Measurements from ENCODE around the gene LRMDA. TPM values are rescaled to one million over a fixed set of nuclear protein-coding genes. Genes with fewer than 3 reads are reported as not detected.

LRMDA gene
- total RNA-seq, 1 donor from 2014 or later: 0.19 TPM

GRCh38 chr10:75547391-75548298, 116.2 kb downstream of the LRMDA start:
- no peak overlapping the region for H3K4me3 Mint-ChIP-seq (ENCODE audit: unreplicated experiment)
- peaks cover 14% of the 10 kb centered on the region for H3K27me3 Mint-ChIP-seq (ENCODE audit: unreplicated experiment)
- peaks cover 15% of the 10 kb centered on the region for H3K9me3 Mint-ChIP-seq (ENCODE audit: unreplicated experiment)
- TF ChIP-seq CTCF (IDR thresholded peaks at IDR 0.05): no peak
- peaks cover 7% of the 10 kb centered on the region for H3K4me1 Mint-ChIP-seq (ENCODE audit: unreplicated experiment)
- no peaks in the 10 kb centered on the region for H3K36me3 Mint-ChIP-seq (ENCODE audit: unreplicated experiment)
- H3K27ac Mint-ChIP-seq (ENCODE audit: unreplicated experiment): no peak overlapping the region
- DNase-seq (ENCODE audit: extremely low spot score, unreplicated experiment): no peak

DNA sequence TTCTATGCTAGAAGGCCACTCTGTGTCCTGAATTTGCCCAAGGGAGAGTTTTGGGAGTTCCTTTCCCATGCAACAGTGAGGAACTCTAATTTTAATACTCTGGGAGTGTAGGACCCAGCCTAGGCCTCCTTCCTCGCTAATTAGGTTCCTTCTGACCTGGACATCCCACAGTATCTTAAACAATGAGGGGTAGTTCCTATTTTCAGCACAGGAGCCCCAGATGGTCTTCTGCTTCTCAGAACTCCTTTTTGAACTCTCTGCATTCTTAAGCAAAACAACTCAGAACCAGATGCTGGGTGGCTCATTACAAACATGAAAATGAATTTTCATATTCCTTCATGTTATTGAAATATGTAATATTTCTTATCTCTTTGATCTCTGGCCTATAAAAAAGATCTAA, 116.9 kb downstream of the LRMDA start:
- TF ChIP-seq CTCF (IDR thresholded peaks at IDR 0.05): no peak
- Mint-ChIP-seq H3K4me1 (ENCODE audit: unreplicated experiment) (peaks cover 7% of the 10 kb centered on the region), H3K4me3 (ENCODE audit: unreplicated experiment) (no peak overlapping the region), H3K36me3 (ENCODE audit: unreplicated experiment) (no peaks in the 10 kb centered on the region), H3K27ac (ENCODE audit: unreplicated experiment) (no peak overlapping the region), H3K9me3 (ENCODE audit: unreplicated experiment) (peaks cover 18% of the 10 kb centered on the region), H3K27me3 (ENCODE audit: unreplicated experiment) (peaks cover 7% of the 10 kb centered on the region)
- DNase-seq (ENCODE audit: extremely low spot score, unreplicated experiment): no peak

GRCh38 chr10:75550191-75550590, 118.8 kb downstream of the LRMDA start:
- H3K9me3 Mint-ChIP-seq (ENCODE audit: unreplicated experiment): peaks cover 18% of the 10 kb centered on the region
- H3K27ac Mint-ChIP-seq (ENCODE audit: unreplicated experiment): no peak overlapping the region
- H3K4me1 Mint-ChIP-seq (ENCODE audit: unreplicated experiment): no peaks in the 10 kb centered on the region
- no peak for DNase-seq (ENCODE audit: extremely low spot score, unreplicated experiment)
- TF ChIP-seq CTCF (IDR thresholded peaks at IDR 0.05): no peak
- no peaks in the 10 kb centered on the region for H3K36me3 Mint-ChIP-seq (ENCODE audit: unreplicated experiment)
- peaks cover 3% of the 10 kb centered on the region for H3K27me3 Mint-ChIP-seq (ENCODE audit: unreplicated experiment)
- H3K4me3 Mint-ChIP-seq (ENCODE audit: unreplicated experiment): no peak overlapping the region

- TF ChIP-seq CTCF (IDR thresholded peaks at IDR 0.05): no peak
- peaks cover 18% of the 10 kb centered on the region for H3K9me3 Mint-ChIP-seq (ENCODE audit: unreplicated experiment)
- DNase-seq (ENCODE audit: extremely low spot score, unreplicated experiment): no peak
- peaks cover 3% of the 10 kb centered on the region for H3K27me3 Mint-ChIP-seq (ENCODE audit: unreplicated experiment)
- no peak overlapping the region for H3K4me3 Mint-ChIP-seq (ENCODE audit: unreplicated experiment)
- no peak overlapping the region for H3K27ac Mint-ChIP-seq (ENCODE audit: unreplicated experiment)
- no peaks in the 10 kb centered on the region for H3K4me1 Mint-ChIP-seq (ENCODE audit: unreplicated experiment)
- H3K36me3 Mint-ChIP-seq (ENCODE audit: unreplicated experiment): no peaks in the 10 kb centered on the region
These were observed 120.7 kb downstream of the LRMDA start for GRCh38 chr10:75552171-75552570.

GRCh38 chr10:75553550-75553949, 122.1 kb downstream of the LRMDA start:
- DNase-seq (ENCODE audit: extremely low spot score, unreplicated experiment): no peak
- no peak overlapping the region for H3K4me3 Mint-ChIP-seq (ENCODE audit: unreplicated experiment)
- no peak for TF ChIP-seq CTCF (IDR thresholded peaks at IDR 0.05)
- H3K27ac Mint-ChIP-seq (ENCODE audit: unreplicated experiment): no peak overlapping the region
- H3K36me3 Mint-ChIP-seq (ENCODE audit: unreplicated experiment): no peaks in the 10 kb centered on the region
- H3K27me3 Mint-ChIP-seq (ENCODE audit: unreplicated experiment): peaks cover 3% of the 10 kb centered on the region
- no peaks in the 10 kb centered on the region for H3K4me1 Mint-ChIP-seq (ENCODE audit: unreplicated experiment)
- H3K9me3 Mint-ChIP-seq (ENCODE audit: unreplicated experiment): peaks cover 25% of the 10 kb centered on the region
